HG03045 (cell line): ENCODE data around the gene SRBD1.
A peak's percentile ranks its signal among the peaks of the same experiment; 100 is the strongest.

ENCODE experiments used
- ATAC-seq: cut with Tn5 transposase; IDR thresholded peaks from one replicate; pipeline ENCODE4 v1.9.1; 2021; ENCODE audit warnings: mild to moderate bottlenecking, moderate library complexity; ENCODE audit not compliant: unreplicated experiment

The SRBD1 gene

GRCh38 chr2:45477546-45477945 lies 133.5 kb downstream of the SRBD1 start:
- ATAC-seq: no peak

- ATAC-seq: no peak
These were observed 140.5 kb downstream of the SRBD1 start for GRCh38 chr2:45470531-45470930.

DNA sequence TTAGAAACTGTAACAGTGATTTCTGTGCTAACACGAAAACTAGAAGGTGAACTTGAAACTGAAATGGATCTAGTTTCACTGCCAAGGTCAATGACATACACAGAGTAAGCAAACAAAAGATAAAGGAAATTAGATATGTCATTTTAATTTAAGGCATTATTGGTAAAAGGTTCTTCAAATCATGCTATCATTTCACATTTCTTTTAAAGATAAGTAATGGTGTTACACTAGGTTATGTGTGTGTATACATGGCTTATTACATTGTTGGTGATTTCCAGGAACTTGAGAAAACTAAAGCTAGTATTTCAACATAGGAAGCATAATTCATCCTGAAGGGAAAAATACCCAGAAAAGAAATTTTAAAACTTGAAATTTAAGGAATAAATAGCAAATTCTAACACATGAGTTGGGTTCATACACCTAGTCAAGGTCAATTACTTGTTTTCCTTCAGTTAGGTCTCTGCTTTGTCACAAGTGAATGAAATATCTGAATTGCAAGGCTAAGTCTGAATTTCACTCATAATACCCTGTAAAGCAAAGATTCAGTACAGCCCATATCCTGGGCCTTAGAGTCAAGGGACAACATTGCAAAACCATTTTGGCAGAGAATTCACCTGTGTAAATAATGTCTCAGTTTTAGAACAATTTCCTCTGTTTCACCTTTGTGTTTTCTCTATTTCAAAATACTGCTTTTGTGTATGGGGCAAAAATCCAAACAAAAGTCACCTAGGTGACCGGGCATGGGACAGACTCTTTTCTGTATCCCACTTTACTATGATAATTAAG lies 141.6 kb downstream of the SRBD1 start:
- ATAC-seq: no peak

- no peak for ATAC-seq
These were observed 142.8 kb downstream of the SRBD1 start for GRCh38 chr2:45468279-45468678.

- no peak for ATAC-seq
These were observed 145.0 kb downstream of the SRBD1 start for GRCh38 chr2:45466053-45466452.

GRCh38 chr2:45460825-45461224 lies 150.2 kb downstream of the SRBD1 start:
- no peak for ATAC-seq

GRCh38 chr2:45459860-45460259 lies 151.2 kb downstream of the SRBD1 start:
- no peak for ATAC-seq

DNA sequence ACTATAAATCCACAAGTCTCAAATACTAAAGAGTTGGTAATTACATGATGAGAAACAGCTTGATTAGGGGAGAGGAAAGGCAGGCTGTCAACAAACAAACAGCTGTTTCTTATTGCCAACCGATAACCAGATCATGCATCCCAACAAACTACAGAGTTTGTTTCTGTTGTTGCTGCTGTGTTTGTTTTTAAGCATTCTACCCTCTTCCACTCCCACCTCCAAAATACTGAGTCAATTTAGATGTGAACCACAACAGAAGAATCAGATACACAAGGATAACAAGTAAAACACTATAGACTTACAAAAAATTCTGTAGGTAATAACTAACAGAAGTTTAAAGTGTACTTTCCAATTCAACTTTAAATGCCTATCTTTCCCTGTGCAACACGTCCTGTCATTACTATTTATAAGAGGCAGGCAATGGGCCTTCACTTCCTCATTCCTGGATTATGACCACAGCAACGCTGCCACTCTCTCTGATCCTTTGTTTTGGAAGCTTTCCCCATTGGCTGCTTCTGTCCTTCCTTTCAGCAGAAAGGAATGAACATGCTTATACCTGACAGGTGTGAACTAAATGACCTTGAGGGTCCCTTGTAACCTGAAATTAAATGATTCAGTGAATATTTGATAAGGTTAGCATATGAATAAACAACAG lies 152.0 kb downstream of the SRBD1 start:
- ATAC-seq: no peak

- ATAC-seq: no peak
These were observed 153.7 kb downstream of the SRBD1 start for GRCh38 chr2:45457211-45457945.

DNA sequence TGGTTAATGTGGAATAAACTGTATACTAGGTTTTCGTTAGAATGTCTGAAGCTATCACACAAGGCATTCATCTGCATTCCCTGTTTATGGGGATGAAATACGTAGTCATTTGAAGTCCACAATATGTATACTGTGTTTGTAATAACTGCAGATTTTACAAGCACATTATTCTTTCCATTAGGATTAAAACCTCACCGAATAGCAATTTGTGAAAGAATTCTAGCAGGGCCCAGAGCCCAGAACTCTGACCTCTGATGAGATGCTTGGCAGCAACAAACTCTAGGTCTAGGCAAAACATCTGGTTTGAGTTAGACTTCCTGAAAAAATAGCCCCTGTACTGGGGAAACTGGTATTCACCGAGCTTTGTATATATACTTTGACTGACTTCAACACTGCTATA lies 158.2 kb downstream of the SRBD1 start:
- no peak for ATAC-seq

- no peak for ATAC-seq
These were observed 160.4 kb downstream of the SRBD1 start for GRCh38 chr2:45450634-45451033.

- ATAC-seq: no peak
These were observed 162.8 kb downstream of the SRBD1 start for GRCh38 chr2:45448217-45448616.

DNA sequence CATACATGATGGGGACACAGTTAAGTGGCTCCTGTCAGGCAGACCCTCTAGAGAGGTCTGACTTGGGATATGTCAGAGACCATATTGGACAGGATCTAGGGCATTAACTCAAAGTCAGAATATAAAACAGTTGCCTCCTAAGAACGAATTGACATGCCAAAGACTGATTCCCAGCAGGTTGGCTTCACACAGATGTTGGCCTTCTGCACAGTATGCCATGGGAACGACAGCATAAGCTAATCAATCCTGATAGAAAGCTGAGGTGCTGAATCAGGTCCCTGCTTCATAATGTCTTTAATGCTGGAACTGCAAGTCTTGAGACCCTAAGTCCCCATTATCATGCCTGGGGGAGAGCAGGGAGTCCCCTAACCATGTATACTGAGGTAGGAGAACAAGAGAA lies 165.1 kb downstream of the SRBD1 start:
- no peak for ATAC-seq

DNA sequence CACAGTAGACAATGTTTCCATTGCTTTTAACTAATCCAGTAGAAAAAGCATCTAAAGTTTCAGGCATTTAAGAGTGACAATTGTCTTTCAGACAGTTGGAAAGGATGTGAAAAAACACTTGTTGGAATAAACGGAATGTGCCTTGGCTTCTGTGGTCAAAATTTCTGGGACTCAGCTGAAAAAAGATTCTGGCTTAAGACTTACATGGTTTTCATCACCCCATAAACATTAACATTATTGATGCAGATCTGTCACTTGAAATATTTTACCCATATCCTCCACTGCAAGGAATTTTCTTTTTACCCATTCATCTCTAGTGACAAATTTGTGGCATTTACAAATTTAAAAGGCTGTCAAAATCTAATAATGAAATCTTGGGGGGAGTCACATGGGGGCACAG lies 166.0 kb downstream of the SRBD1 start:
- no peak for ATAC-seq

GRCh38 chr2:45443012-45443411 lies 168.1 kb downstream of the SRBD1 start:
- ATAC-seq: no peak

GRCh38 chr2:45442026-45442425 lies 169.0 kb downstream of the SRBD1 start:
- no peak for ATAC-seq

GRCh38 chr2:45441571-45441970 lies 169.5 kb downstream of the SRBD1 start:
- ATAC-seq: no peak

DNA sequence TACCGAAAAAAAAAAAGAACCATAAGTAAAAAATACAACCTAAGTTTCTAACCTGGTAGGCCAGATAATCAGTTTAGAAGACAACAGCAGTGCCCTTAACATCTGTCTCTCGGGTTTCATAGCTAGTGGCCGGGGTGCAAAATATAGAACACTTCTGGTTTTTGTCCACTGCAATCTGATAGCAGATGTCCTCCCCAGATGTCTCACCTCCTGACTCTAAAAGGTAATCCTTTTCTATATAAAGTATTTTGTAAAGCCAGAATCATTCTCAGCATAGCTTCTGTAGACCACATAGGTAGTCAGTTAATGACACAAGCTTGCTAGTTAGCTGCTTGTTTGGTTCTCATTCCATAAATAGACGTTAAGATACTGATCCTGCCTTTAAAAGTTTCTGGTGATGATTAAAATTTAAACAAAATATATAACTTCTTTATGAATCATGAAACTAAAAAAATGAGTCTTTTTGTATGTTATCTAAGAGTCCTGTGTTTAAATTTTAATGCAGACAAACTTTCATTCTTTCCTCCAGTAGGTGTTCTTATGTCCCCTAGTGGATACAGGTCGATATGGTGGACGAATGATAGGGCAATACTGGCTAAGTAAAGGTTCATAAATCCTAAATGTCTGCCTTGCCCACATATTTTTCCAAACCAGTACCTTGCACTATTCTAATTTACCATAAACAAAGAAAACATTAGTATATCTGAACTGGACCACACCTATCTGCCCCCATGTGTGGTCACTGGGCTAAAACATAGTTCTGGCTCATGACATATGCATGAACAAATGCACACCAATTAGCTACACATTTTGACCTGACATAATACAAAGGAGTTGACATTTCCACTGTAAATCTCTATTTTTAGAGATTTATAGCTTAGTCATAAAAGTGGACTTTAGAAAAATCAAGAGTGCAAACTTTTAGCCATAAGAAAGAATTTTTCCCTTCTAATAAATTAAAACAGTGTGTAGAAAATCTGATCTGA lies 171.0 kb downstream of the SRBD1 start:
- peak; percentile 66 for ATAC-seq

GRCh38 chr2:45438872-45439665 lies 172.0 kb downstream of the SRBD1 start:
- ATAC-seq: no peak

GRCh38 chr2:45436456-45436855 lies 174.6 kb downstream of the SRBD1 start:
- ATAC-seq: no peak
